HG03097 (cell line): ENCODE measurements around the gene DHX35.
"Not testable (repeated sequence)": the region's sequence is repeated elsewhere in the genome, so short reads cannot be mapped to it uniquely, and the experiment has no call there.

Experiments used
- ATAC-seq: cut with Tn5 transposase; IDR thresholded peaks from one replicate; pipeline ENCODE4 v1.9.1; 2021; ENCODE audit not compliant: unreplicated experiment, low FRiP score

Gene DHX35

DNA sequence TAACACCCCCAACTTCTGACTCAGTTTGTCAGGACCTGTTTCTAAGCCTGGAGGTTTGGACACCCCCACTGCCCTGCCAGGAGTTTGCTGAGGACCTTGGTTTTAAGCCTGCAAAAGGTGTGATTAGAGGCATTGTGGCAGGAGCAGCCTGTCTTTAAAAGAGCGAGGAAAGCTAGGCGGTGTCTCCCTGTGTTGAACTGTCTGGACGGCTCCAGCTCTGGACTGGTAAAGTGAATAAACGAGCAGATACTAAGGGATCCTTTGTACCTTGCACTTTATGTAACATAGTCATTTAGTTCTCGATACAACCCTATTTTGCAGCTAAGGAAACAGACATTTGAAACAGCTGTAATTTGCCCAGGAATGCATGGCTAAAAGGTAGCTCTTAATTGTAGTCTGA is 21.5 kb upstream of the DHX35 start:
- no peak for ATAC-seq

DNA sequence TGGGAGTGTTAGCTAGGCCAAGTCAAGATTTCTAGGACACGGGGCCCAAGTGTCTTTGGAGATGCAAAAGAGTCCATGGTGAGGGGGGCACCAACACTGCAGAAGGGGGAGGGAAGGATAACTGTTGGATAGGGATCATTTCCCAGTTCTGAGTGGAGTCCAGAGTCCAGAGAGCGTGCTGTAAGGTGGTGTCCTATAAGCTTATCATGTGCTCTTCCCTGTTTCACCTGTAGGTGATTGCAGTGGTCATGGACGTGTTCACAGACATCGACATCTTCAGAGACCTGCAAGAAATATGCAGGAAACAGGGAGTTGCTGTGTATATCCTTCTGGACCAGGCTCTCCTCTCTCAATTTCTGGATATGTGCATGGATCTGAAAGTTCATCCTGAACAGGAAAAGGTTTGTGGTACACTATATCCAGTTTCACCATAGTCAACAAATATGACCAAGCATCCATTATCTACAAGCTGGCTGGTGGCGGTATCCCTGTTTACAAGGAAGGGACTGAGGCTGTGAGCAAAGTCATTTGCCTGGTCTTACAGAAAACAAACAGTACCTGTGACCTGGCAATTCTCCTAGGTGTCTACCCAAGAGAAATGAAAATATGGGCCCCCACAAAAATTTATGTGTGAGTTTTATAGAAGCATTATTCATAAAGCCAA is 20.3 kb upstream of the DHX35 start:
- no peak for ATAC-seq

DNA sequence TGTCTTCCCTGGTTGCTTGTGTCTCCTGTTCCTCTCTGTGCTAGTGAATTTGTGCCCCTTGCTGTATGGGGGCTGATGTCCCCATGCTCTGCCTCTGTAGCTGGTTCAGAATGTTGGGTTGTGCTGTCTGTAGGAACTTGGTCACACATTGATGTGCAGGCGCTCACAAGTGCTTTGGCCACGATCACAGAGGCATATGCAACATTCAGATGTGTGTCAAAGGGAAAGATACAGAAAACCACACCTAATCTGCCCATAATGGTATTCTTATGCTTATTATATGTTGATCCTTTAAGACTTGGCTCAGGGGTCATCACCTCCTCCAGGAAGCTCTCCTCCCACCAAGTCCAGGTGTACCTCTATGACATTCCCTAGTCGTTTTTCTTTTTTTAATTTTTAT is 17.1 kb upstream of the DHX35 start:
- no peak for ATAC-seq

DNA sequence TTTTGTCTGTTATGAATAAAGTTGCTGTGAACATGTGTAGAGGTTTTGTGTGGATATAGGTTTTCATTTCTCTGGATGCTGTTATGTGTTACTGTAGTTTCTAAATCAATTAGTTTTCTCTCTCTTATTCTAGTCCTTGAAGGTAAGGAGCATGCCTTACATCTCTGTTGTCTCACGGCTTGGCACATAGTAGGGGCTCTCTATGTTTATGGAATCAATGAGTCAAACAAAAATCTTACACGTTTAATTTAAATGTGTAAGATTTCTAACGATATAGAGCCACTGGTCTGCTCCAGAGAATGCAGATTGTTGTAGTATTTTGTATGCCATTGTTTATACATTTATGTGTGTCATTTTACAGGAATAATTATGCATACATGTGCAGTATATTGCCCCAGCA is 15.3 kb upstream of the DHX35 start:
- ATAC-seq: no peak

DNA sequence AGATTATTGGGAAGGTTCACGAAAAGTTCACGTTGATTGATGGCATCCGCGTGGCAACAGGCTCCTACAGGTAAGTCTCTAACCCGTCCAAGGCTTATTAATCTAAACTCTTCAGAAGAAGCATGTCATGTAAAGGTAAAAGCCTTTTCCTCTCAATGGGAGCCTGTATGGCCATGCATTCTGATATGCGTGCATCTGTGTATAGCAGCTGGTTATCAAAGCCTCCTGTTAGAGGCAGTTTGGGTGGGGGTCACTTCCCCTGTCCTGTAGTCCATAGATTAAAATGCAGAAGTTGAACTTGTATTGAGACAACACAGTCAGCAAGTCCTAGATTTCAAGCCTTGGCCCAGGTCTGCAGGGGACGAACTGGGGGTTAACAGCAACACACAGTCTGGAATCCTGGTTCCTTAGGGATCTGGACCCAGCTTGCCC is 14.2 kb upstream of the DHX35 start:
- no peak for ATAC-seq

DNA sequence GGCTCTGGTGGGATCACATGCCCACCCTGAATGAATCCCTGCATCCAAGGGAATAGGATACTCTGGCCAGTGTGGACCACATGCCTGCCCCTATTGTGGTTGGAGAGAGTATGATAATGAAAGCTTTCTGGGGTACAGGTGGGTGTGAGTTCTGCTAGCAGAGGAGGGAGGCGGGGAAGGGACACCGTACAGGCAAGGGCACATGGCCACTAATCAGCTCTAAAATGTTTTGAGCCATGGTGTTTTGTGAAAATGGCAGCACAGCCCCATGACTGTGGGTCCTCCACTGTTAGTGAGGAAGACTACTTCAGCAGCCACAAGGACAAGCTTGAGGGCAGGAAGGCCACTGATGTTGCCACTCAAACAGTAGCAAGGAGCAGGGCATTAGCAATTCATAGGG is 11.9 kb upstream of the DHX35 start:
- ATAC-seq: no peak

DNA sequence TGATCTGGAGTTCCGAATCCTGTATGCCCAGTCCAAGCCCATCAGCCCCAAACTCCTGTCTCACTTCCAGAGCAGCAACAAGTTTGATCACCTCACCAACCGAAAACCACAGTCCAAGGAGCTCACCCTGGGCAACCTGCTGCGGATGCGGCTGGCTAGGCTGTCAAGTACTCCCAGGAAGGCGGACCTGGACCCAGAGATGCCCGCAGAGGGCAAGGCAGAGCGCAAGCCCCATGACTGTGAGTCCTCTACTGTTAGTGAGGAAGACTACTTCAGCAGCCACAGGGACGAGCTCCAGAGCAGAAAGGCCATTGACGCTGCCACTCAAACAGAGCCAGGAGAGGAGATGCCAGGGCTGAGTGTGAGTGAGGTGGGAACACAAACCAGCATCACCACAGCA is 10.5 kb upstream of the DHX35 start:
- no peak for ATAC-seq

DNA sequence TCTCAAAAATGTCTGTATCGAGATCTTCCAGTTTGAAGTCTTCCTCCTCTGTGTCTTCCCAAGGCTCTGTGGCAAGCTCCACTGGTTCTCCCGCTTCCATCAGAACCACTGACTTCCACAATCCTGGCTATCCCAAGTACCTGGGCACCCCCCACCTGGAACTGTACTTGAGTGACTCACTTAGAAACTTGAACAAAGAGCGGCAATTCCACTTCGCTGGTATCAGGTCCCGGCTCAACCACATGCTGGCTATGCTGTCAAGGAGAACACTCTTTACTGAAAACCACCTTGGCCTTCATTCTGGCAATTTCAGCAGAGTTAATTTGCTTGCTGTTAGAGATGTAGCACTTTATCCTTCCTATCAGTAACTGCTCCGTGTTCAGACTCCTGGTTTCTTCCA is 10.0 kb upstream of the DHX35 start:
- ATAC-seq: no peak

DNA sequence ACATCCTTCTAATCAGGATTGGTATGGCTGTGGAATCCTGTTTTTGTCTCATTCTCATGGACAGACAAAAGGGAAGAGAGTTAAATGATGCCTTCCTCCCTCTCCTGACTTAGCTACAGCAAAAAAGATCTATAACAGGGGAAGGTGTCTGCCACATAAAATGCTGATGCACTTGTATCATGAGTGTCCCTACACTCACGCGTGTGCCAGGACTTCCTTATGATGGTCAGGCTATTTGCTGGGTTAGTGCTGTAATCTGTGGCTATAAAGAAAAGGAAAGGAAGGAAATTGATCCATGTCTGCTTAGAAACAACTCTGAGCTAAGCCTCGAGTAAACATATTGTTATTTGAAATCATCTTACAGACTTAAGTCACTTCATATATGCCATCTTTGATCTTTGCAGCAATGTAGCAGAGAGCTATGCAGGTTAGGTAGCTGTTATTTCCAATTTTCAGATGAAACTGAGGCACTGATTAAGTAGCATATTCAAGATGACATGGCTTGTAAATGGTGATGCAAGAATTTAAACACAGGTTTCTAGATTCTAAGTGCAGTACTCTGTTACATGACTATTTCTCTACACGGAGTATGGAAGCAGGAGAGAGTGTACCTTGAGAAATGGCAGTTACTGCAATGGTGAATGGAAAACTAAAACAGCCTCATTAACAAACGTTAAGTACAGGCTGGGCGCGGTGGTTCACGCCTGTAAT is 8.4 kb upstream of the DHX35 start:
- ATAC-seq: no peak

DNA sequence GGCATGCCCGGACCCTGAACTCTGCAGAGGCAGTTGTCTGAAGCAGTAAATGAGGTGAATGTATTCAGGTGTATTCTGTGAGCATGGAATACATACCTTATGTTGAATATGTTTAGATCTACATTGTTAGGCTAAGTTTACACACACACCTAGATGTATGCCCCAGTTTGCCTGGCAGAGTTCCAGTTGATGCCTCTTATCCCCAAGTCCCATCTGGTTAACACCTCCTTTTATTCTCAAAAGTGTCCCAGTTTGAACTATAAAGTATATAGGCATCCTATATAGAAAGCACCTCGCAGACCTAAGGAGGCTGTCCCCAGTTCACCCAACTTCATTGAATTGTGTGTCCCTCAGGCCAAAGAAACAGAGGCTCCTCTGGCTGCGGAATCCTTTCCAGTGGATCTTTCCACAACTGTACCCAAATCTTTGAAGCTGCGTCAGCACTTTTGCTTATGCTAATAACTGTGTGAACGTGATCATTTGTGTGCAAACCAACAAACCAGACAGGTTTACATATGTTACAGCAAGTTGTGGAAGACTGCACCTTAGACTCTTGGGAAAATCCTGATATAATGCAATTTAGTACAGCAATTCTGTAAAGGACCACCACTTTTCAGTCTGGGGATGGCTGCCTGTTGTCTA is 4.8 kb upstream of the DHX35 start:
- ATAC-seq: no peak

DNA sequence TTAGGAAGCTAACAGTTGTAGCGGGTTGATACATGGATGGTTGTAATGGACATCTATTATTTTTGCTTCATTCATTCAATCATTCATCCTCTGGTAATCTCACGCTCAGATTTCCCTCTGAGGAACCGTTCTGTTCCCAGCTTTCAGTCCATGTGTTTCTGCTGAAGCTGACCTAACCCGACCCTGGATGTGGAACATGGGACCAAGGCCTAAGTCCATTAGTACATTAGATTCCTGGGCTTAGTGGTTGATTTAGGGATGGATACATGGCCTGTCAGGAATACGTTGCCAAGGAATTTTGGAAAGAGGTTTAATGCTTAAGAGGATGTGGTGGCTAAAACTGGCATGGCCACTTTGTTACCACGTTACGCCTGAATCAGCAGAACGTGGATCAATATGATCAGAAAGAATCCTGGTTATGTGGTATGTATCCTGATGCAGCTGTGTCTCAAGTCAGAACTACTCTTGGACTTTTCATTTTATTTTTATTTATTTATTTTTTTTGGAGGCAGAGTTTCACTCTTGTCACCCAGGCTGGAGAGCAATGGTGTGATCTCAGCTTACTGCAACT is 4.1 kb upstream of the DHX35 start:
- no peak for ATAC-seq

DNA sequence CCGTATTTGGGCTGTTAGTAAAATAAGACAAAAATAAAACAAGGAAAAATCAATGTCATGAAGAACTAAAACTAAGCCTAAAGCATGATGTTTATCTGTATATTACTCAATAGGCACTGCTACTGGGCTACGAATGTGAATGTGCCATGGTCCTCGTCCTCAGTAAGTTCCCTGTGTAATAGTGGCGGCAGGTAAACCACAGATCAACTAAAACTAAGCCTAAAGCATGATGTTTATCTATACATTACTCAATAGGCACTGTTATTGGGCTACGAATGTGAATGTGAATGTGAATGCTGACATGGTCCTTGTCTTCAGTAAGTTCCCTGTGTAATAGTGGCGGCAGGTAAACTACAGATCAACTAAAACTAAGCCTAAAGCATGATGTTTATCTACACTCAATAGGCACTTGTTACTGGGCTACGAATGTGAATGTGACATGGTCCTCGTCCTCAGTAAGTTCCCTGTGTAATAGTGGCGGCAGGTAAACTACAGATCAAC is 1.9 kb upstream of the DHX35 start:
- not testable (repeated sequence) for ATAC-seq

DNA sequence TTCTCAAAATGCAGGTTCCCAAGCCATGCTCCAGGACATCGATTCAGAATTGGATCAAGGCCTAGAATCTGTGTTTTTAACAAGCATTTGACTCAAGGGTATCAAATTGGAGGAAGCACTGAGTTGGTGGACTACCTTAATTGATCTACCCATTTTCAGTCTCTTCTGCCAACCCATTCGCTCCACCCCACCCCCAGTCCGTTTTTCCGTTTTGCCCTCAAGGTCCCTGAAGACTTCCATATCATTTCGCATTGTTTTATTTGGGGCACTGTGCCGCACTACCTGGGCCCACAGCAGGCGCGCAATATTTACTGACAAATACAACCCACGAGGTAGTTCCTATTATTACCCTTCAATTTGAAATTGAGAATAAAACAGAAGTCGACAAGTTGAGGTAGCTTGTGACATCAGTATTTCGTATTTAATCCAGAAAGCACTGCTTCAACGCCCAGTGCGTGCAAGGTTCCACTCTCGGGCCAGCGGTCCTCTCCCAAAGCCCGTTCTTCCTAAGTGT is 557 bp upstream of the DHX35 start:
- ATAC-seq: no peak

DNA sequence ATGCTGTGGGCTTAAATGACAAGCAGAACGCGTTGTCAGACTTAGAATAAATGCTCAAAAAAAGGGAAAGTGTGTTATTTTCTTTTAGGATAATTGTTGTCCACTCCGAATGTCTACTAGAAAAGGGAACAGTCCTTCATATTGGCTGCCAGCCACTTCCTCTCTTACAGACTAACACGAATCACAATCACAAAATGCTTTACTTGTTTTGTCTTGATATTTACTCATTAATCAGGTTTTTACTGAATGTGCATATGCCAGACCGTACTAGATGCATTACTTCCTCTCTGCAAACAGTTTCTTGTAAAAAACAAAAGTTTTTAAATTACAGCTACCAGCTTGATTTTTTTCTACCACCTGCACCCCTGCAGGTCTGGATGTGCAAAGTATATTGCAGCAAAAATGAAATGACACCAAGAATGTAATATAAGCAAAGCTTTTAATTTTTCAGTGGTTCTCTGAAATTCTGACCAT is 821 bp downstream of the DHX35 start:
- ATAC-seq: no peak

DNA sequence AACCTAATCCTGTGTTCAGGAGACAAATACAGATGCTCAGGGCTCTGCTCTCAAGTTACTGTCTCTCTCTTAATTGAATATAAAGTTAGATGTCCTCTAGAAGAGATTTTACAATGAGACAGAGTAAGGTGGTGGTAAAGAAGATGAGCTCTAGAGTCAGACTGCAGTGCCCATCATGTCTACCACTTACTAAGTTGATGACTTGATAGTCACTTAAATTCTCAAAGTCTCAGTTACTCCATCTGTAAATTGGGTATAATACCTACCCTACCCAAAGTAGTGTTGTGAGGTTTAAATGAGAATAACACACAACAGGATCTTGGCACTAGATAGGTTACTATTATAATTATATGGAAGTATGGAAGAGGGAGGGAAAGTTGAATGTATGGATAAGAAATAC is 1.6 kb downstream of the DHX35 start:
- no peak for ATAC-seq

DNA sequence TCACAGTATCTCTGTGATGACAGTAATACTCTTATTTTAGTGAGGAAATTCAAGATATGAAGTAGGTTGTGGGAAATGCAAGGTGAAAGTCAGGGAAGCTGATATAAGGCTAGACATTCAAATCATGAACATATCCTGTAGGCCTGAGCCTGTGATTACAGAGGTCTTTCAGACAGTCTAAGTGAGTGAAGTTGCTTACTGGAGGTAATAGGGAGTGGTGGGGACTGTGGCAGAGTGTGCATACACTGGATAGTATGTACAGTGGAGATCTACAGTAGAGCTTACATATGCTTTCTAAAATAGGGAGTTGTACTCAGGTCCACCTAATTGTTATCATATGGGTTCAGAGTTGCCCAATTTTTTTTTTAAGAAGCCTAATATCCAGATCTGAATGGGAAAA is 3.1 kb downstream of the DHX35 start:
- no peak for ATAC-seq

DNA sequence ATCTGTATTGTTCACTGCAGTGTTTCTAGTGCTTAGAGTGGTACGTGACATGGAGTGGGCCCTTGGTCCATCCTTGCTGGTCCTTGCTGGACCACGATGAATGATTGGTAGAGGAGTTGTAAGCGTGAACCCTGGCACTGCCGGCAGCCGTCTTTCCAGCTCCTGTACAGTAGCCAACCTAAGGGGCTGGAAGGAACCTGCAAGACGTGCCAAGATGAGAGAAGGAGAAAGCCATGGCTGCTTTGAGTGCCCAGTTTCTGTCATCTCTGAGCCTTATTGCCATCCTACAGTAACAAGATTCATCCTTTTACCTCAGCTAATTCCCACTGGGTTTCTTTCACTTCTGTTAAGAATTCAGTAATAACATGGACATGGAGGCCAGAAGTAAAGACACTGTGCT is 5.9 kb downstream of the DHX35 start:
- no peak for ATAC-seq

DNA sequence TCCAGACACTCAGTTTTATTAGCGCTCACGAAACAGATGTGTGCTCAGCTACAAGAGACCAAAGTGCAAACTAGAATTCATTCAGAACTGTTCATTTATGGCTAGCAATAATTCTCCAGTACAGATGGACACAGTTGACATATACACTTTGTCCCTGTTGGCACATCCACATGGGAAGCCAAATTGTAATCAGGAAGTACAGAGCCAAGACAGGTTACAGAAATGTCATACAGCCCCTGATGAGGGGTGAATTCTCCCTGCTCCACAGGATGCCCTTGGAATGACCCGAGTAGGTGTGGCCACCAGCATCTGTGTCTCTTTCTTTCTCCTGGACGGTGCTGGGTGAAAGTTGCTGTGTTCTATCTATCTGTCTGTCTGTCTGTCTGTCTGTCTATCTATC is 7.6 kb downstream of the DHX35 start:
- ATAC-seq: no peak

DNA sequence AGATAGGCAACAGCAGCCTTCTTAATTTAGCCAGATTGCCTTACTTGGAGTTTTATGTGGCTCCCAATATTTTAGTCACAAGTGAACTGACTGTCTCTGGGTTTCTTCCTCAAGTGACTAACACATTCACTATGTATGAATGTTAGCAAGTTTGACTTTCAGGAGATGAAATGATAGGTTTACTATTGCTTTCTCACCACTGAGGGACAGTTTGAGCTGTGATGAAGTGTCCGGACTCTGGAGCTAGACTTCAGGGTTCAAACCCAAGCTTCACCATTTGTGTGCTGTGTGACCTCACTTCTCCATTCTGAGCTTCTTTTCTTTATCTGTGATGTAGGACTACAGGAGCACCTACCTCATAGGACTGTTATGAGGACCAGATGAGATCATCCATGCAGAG is 8.2 kb downstream of the DHX35 start:
- no peak for ATAC-seq

DNA sequence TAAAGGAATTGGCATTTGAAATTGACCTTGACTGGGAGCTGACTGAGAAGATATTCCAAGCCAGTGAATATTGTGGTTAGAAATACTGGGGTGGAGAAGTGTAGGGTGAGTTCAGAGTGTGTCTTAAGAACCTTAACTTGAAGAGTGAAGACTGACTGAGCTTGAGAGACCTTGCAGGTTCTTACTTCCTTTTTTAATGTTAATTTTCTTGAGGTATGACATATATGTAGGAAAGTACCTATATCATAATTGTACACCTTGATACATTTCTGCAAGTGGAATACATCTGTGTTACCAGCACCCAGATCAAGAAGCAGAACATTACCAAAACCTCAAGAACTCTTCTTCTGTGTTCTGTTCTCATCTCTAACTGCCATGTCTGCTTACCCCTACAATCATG is 11.0 kb downstream of the DHX35 start:
- no peak for ATAC-seq

DNA sequence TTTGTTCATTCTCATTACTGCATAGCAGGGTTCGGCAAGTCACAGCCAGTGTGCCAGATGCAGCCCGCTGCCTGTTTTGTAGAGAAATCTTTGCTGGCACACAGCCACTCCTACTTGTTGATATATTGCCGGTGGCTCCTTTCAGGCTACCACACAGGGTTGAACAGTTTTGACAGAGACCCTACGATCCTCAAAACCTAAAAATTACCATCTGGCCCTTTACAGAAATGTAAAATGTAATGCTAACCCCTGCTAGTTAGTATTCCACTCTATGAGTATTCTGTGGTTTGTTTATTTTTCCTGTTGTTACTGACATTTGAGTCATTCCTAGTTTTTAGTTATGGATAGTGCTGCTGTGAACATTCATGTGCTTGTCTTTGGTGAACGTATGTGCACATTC is 11.5 kb downstream of the DHX35 start:
- ATAC-seq: no peak
